Daoy (cell line): ENCODE results near the gene TAS2R13. TPM values are rescaled to one million over a fixed set of nuclear protein-coding genes. Genes with fewer than 3 reads are reported as not detected.

Experiments used
- DNase-seq: peaks from one replicate; pipeline ENCODE4 v3.0.0-alpha.2; 2015; ENCODE audit warnings: low read depth
- total RNA-seq: library from RNA; depleted of rRNA; stranded (reverse); fragments of >200 nt; shearing (Covaris generic); gene quantifications from 2 replicates; pipeline ENCODE4 v1.2.3, GENCODE V29; 2014; rRNA removed

Gene TAS2R13, protein sequence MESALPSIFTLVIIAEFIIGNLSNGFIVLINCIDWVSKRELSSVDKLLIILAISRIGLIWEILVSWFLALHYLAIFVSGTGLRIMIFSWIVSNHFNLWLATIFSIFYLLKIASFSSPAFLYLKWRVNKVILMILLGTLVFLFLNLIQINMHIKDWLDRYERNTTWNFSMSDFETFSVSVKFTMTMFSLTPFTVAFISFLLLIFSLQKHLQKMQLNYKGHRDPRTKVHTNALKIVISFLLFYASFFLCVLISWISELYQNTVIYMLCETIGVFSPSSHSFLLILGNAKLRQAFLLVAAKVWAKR
- total RNA-seq, result 0.29 TPM in 1 of 2 replicates, not detected in the other

DNA sequence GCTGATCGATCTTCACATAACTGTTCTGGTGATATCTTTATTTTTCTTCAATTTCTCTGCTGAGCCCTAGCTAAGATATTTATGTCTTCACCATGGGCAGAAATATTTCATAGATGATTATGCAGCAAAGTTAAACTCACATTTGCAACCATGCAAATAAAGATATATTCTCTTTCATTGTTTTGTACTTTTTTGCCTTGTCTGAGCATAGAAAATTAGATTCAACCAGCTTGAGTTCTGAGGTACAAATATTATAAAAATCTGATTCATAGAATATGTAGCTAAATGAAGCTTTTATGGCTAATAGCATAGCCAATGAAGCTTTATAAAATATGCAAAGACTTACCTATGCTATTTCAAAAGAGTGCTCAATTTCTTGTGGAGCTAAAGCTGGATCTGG, at the start of gene TAS2R13:
Gene TAS2R13, minus strand, starts transcription at position 101 of the 400 bp plus-strand sequence. CDS start 264 bp downstream, outside the sequence.
- DNase-seq, result no peak

- DNase-seq, result no peak
Measured at GRCh38 chr12:10957741-10958140, 48.4 kb upstream of the TAS2R13 start.

- no peak for DNase-seq
Measured at GRCh38 chr12:10956085-10956484, 46.7 kb upstream of the TAS2R13 start.

DNA sequence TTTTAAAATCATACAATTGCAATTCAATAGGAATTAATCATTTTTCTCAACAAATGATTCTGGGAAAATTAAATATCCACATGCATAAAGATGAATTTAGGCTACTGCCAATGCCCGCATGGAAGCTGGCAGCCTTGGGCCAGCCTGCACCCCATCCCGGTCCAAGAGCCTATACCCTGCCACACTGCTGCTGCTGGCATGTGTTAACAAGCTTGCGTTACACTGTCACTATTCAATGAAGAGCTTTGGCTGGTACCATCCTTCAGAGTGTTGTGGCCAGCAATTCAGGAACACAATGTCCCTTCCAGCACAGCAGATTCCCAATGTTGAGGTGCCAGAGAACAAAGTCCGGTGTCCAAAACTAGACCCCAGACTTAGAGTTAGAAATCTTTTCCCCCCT, 43.3 kb upstream of the TAS2R13 start:
- no peak for DNase-seq

- DNase-seq, result no peak
Measured at GRCh38 chr12:10943167-10943566, 33.8 kb upstream of the TAS2R13 start.

DNA sequence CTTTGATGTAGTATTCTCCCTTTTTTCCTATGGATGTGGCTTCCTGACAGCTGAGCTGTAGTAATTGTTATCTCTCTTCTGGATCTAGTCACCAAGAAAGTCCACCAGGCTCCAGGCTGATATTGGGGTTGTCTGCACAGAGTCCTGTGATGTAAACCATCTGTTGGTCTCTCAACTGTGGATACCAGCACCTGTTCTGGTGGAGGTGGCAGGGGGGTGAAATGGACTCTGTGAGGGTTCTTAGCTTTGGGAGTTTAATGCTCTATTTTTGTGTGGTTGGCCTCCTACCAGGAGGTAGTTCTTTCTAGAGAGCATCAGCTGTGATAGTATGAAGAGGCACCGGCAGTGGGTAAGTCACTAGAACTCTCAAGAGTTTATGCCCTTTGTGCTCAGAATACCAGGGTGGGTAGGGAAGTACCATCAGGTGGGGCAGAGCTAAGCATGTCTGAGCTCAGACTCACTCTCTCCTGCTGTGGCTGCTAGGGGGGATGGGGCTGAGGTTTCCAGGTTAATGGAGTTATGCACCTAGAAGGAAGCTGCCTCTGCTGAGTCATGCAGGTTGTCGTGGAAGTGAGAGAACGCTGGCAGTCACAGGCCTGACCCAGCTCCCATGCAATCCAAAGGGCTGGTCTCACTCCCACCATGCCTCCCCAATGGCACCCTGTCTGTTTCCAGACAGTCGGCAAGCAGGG, 32.7 kb upstream of the TAS2R13 start:
- DNase-seq, result peak; percentile 13

DNA sequence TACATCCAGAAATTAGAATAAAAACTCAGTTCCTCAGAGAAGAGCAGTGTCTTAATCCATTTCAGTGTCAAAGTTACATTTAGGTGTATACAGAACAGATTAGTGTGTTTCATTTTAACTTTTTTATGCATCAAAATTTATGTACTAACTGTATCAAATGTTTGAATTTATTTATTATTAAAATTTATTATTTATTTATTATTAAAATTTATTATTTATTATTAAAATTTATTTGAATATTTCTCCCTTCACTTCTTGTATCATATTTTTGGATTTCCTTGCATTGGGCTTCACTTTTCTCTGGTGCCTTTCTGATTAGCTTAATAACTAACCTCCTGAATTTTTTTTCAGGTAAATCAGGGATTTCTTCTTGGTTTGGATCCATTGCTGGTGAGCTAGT, 32.0 kb upstream of the TAS2R13 start:
- DNase-seq, result no peak

DNA sequence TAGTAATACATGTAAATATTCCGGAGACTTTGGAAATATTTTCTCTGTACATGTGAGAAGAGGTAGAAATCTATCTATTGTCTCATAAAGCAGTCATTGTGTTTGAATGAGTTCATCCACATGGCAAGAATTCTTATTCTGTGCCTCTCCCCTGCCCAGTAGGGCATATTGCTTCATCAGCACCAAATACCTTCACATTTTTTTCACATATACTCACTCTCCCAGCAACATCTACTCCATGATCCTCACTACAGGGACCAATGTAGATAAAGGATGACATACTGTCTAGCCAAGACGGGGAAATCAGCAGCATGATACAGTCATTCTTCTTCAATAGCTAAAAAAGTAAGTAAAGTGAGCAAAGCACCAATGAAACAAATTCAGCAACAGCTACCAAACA, 31.0 kb upstream of the TAS2R13 start:
- peak; percentile 1 for DNase-seq

GRCh38 chr12:10939163-10939562, 29.8 kb upstream of the TAS2R13 start, which contains the start of gene TAS2R14:
Gene TAS2R14 (minus strand): TSS chr12:10939263. CDS start chr12:10939207, 56 bp downstream.
- no peak for DNase-seq

DNA sequence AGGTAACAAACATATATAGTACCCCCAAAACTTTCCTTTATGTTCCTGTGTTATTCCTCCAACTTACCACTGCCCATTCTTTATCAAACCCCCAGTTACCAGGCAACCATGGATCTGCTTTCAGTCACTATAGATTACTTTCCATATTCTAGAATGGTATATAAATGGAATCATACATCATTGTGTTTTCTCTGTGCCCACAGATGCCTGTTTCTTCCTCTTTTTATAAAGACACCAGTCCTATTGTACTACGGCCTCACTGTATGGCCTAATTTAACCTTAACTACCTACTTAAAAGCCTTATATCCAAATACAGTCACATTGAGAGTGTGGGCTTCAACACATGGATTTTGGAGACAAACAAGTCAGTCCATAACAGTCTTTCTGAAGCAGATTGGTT, 27.1 kb upstream of the TAS2R13 start:
- DNase-seq, result no peak

- no peak for DNase-seq
Measured at GRCh38 chr12:10928746-10929286, 19.5 kb upstream of the TAS2R13 start, which contains the start of gene PRH2. Gene PRH2 (plus strand): TSS chr12:10929236. CDS start chr12:10929274, 38 bp downstream.

DNA sequence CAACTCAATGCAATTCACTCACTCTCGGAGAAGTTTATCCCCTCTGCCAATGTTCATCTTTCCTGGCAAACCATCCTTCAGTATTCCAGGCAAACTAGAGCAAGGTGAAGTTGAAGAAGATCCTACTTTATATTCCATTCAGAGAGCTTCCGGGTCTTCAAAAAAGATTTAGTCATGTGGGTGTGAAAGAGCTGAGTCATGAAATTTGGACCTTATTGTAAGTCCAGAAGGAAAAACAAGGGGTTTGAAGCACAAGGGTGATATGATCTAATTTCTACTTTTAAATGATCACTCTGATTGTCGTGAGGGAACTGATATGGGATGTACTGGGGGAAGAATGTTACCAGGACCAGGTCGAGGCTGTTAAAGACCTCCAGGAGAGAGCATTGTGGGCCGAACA, 16.9 kb upstream of the TAS2R13 start:
- no peak for DNase-seq

GRCh38 chr12:10919809-10920208, 10.4 kb upstream of the TAS2R13 start:
- DNase-seq, result no peak

GRCh38 chr12:10910380-10910779, 1.0 kb upstream of the TAS2R13 start:
- no peak for DNase-seq

DNA sequence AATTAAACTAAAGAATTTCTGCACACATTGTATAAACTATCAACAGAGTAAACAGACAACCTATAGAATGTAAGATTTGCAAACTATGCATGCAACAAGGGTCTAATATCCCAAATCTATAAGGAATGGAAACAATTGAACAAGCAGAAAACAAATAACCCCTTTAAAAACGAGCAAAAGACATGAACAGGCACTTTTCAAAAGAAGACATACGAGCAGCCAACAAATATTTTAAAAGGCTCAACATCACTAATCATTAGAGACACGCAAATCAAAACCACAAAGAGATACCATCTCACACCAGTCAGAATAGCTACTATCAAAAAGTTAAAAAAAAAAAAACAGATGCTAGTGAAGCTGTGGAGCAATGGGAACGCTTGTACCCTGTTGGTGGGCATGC, 4.7 kb downstream of the TAS2R13 start:
- no peak for DNase-seq

GRCh38 chr12:10901427-10901826, 7.9 kb downstream of the TAS2R13 start:
- no peak for DNase-seq

DNA sequence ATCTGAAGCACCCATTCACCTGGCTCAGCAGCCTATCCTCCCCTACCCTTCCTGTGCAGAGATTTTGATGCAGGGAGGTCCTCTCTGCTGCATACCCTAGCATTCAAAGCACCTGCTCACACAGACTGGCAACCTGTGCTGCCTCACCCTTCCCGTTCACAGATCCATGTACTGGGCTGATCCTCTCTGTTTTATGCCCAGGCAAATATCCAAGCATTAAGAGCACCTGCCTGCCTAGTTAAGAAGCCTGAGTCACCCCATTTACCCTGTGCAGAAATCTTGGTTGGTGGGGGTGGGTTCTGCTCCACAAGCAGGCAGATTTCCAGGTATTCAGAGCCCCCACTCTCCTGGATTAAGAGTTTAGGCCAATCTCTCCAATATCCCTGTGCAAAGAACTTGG, 8.4 kb downstream of the TAS2R13 start:
- DNase-seq, result no peak

DNA sequence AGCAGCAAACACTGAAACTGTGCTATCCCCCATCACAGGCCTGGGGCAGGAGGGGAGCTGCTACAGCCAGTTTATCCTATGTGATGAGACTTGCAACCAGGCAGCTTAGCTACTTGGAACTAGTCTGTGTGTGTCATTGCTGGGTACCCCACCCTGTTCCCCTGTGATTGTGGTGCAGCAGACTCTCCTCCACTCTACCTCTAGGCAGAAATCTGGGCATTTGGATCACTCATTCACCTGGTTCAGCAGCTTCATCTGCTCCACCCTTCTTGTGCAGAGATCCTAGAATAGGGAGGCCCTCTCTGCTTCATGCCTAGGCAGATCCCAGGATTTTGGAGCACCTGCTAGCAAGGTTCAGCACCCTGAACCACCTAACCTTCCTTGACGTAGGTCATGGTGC, 8.8 kb downstream of the TAS2R13 start:
- DNase-seq, result no peak

GRCh38 chr12:10896854-10897253, 12.5 kb downstream of the TAS2R13 start:
- DNase-seq, result no peak

- DNase-seq, result no peak
Measured at GRCh38 chr12:10891937-10892336, 17.4 kb downstream of the TAS2R13 start.

DNA sequence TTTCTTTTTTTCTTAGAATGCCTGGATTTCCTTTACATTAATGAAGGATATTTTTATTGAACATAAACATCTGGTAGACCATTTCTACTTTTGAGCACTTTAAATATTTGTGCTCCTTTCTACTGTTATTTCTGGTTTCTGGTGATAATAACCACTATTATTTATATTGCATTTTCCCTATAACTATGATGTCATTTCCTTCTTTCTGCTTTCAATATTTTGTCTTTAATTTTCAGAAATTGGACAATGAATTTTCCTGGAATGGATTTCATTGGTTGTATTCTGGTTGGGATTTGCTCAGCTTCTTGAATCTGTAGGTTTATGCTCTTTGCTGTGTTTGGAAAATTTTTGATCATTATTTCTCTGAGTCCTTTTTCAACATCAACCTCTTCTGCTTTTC, 20.1 kb downstream of the TAS2R13 start:
- DNase-seq, result no peak

DNA sequence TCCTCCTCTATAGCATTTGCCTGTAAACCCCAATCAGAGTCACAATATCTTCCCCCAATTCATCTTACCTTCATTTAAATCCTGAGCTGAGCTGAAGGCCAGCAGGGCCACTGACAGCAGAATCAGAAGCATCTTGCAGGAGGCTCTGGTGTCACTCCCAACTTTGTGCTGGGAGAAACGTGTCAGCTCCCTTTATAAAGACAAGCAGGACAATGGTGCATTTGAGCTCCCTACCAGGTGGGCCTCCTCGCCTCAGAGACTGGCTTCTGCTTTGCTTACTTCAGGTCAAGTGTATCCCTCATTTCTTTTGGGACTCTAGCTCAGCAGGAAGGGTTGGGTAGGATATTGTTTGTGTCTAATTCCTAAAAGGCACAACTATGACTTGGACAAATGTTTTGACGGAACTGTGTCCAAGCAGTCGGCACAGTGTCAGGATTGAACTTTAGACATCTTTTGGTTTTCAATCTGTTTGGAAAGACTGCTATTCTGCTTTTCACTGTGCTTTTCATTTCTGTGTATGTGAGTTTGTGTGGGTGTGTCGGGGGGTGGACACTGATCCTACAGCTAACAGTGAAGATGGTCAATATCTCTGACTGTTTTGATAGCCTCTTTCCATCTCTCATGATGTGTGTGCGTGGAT, 25.2 kb downstream of the TAS2R13 start, which contains the start of gene PRH1:
Gene PRH1, minus strand, starts transcription at position 170 of the 640 bp plus-strand sequence. Its CDS starts 38 bp downstream, at position 132.
- no peak for DNase-seq
